Body of pancreas (tissue), 4 donors: ENCODE measurements around the gene SERPINA4. TPM values are rescaled to one million over a fixed set of nuclear protein-coding genes. Genes with fewer than 3 reads are reported as not detected.
A peak's percentile ranks its signal among the peaks of the same experiment; 100 is the strongest.

Source experiments
- ATAC-seq: fragments of 150-250 bp; one replicate; pipeline ENCODE4 v1.9.1; 2016
- DNase-seq, 4 donors: peaks; one replicate each; pipeline ENCODE4 v3.0.0-alpha.2; 2019
- H3K27ac ChIP-seq, 4 donors: fragments of 200-600 bp; sonication (generic); 1 replicate in 3 of 4; 2 replicates in 1 of 4; pipeline versions ENCODE4 v1.5.1 to v1.6.1; 2016 to 2019; ENCODE audit warnings: mild to moderate bottlenecking in 1 of 4, mixed read lengths in 1 of 4, moderate library complexity in 1 of 4
- H3K27me3 ChIP-seq, 2 donors: fragments of 200-600 bp; sonication (generic); one replicate each; pipeline ENCODE4 v1.6.0; 2016; ENCODE audit warnings: mild to moderate bottlenecking in 1 of 2
- H3K36me3 ChIP-seq, 2 donors: fragments of 200-600 bp; sonication (generic); replicated peaks in 1 of 2; 2 replicates each; pipeline ENCODE4 v1.5.1; 2016; ENCODE audit warnings: low read depth in 2 of 2; ENCODE audit not compliant: insufficient read depth in 1 of 2
- H3K4me1 ChIP-seq: fragments of 200-600 bp; sonication (generic); one replicate; pipeline ENCODE4 v1.6.0; 2016
- H3K4me3 ChIP-seq, 2 donors: fragments of 200-600 bp; sonication (generic); 1 replicate in 1 of 2; 2 replicates in 1 of 2; pipeline ENCODE4 v1.5.1; 2016 to 2019
- H3K9me3 ChIP-seq, 3 donors: fragments of 200-600 bp; sonication (generic); 1 replicate in 2 of 3; 2 replicates in 1 of 3; pipeline ENCODE4 v1.5.1; 2016
- POLR2A ChIP-seq, 3 donors: fragments of 450-650 bp; IDR thresholded peaks; one replicate each; pipeline ENCODE4 v1.6.1; 2016; ENCODE audit warnings: antibody characterized with exemption in 3 of 3, mild to moderate bottlenecking in 2 of 3
- WGBS, 2 donors: methylation state at CpG; one replicate each; pipeline ENCODE4 v1.1.5; 2017; 5-methylcytosine and 5-hydroxymethylcytosine counted together
- intact Hi-C: fragments of 100-400 bp; cut with DNase I; formaldehyde crosslinking; loops from one replicate; pipeline ENCODE4 v1.15.1; 2023
- total RNA-seq, 2 donors: library from RNA; depleted of rRNA; stranded (reverse); fragments of >200 nt; gene quantifications; one replicate each; pipeline ENCODE4 v1.1.0, GENCODE V29; 2016
- TF ChIP-seq, protein P1 (sequence below), 7 experiments: fragments of 450-650 bp in 4 of 7; fragments of 200-600 bp in 3 of 7; sonication (generic) in 3 of 7; IDR thresholded peaks; one replicate each; pipeline ENCODE4 v1.5.1; 2016 to 2019; ENCODE audit warnings: antibody characterized with exemption in 7 of 7

Gene SERPINA4
- total RNA-seq, 2 donors from 2014 or later = 42.8 to 57.6 TPM

DNA sequence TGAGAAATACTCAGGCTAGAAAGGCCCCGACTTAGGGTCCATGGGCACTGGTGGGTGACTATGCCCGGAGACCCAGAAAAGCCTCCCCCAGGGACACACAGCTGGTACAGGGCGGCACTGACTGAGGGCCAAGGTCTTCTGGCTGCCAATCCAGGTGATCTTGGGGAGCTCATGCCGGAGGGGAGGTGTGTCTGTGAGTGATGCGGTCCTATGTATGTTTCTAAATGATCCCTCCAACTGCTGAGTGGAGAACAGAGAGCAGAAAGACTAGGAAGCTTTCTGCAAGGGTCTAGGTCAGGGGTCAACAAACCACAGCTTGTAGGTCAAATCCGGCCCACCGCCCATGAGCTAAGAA, 391 bp downstream of the SERPINA4 start:
- H3K27ac ChIP-seq = peak overlapping the region; percentile 63 to 92 (median 86)
- TF ChIP-seq POLR2A (IDR thresholded peaks at IDR 0.05) = peak in 1 of 3 donors; percentile 36
- TF ChIP-seq, protein P1, sequence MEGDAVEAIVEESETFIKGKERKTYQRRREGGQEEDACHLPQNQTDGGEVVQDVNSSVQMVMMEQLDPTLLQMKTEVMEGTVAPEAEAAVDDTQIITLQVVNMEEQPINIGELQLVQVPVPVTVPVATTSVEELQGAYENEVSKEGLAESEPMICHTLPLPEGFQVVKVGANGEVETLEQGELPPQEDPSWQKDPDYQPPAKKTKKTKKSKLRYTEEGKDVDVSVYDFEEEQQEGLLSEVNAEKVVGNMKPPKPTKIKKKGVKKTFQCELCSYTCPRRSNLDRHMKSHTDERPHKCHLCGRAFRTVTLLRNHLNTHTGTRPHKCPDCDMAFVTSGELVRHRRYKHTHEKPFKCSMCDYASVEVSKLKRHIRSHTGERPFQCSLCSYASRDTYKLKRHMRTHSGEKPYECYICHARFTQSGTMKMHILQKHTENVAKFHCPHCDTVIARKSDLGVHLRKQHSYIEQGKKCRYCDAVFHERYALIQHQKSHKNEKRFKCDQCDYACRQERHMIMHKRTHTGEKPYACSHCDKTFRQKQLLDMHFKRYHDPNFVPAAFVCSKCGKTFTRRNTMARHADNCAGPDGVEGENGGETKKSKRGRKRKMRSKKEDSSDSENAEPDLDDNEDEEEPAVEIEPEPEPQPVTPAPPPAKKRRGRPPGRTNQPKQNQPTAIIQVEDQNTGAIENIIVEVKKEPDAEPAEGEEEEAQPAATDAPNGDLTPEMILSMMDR (IDR thresholded peaks at IDR 0.05) = no peak

DNA sequence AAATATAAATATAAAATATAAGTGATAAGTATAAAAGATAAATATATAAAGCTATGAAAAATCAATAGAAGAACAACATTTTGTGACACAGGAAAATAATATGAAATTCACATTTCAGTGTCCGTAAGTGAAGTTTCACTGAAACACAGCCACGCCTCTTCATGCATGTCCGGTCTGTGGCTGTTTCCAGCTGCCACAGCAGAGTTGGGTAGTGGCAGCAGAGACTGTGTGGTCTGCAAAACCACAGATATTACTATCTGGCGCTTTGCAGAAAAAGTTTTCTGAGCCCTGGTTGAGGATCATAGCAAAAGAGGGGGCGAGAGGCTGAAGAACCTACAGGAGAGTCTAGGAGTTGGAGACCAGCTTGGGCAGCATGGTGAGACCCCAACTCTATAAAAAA, 780 bp downstream of the SERPINA4 start:
- Histone ChIP-seq H3K27ac (peak overlapping the region; percentile 58 to 92 (median 86)), H3K9me3 (no peaks in the 10 kb centered on the region), H3K27me3 (no peaks in the 10 kb centered on the region), H3K4me1 (peaks cover 56% of the 10 kb centered on the region), H3K36me3 (peaks cover 0 to 1% of the 10 kb centered on the region in 2 donors), H3K4me3 (peak overlapping the region; percentile 25 to 48)
- TF ChIP-seq, protein P1 (IDR thresholded peaks at IDR 0.05) = no peak
- no peak for TF ChIP-seq POLR2A (IDR thresholded peaks at IDR 0.05)
- ATAC-seq (no peak), DNase-seq (peak in 1 of 4 donors; percentile 34)
- 46 to 60% methylated on average over 5 of the region's 5 CpGs for WGBS, 2 donors
- intact Hi-C loops = loop anchor here (10.0 kb wide), 1 partner anchor 53 kb away; the partner anchor contains the start of gene SERPINA3

More for the DNA sequence above, 391 bp downstream of the SERPINA4 start:
- no peaks in the 10 kb centered on the region for H3K9me3 ChIP-seq
- peaks cover 56% of the 10 kb centered on the region for H3K4me1 ChIP-seq
- H3K4me3 ChIP-seq = peak overlapping the region; percentile 25 to 48
- WGBS, 2 donors = 27 to 41% methylated on average over 6 to 7 of the region's 7 CpGs
- intact Hi-C loops = loop anchor here (10.0 kb wide), 1 partner anchor 53 kb away; the partner anchor contains the start of gene SERPINA3
- ATAC-seq = peak; percentile 49
- peak in 2 of 4 donors; percentile 18 to 43 for DNase-seq
- peaks cover 0 to 1% of the 10 kb centered on the region in 2 donors for H3K36me3 ChIP-seq
- H3K27me3 ChIP-seq = no peaks in the 10 kb centered on the region

DNA sequence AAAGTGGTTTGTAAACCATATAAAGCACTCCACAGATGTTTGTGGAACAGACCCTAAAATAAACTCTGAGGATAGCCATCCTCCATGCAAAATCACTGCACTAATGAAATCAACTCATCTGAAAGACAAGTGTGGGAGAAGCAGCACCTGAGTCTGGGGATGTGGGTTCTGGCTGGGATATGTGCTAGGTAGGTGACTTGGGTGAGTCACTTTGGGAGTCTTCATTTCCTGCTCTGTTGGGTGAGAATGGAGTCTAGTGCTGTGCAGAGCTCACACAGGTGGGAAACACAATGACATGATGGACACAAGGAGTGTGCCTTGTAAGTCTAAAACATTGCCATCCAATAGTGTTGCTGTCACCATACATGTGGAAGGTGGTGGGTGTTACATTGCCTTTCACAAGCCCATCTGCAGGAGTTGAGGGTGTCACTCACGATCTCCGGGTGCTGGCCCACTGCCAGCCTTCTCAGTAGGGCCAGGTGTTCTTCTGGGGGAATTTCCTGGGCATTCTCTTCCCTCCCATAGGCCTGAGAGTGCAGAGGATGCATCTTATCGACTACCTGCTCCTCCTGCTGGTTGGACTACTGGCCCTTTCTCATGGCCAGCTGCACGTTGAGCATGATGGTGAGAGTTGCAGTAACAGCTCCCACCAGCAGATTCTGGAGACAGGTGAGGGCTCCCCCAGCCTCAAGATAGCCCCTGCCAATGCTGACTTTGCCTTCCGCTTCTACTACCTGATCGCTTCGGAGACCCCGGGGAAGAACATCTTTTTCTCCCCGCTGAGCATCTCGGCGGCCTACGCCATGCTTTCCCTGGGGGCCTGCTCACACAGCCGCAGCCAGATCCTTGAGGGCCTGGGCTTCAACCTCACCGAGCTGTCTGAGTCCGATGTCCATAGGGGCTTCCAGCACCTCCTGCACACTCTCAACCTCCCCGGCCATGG, 2.0 kb downstream of the SERPINA4 start:
- intact Hi-C loops = loop anchor here (10.0 kb wide), 1 partner anchor 52 kb away; the partner anchor contains the start of gene SERPINA3
- H3K9me3 ChIP-seq = no peaks in the 10 kb centered on the region
- no peaks in the 10 kb centered on the region for H3K27me3 ChIP-seq
- peak; percentile 63 for ATAC-seq
- TF ChIP-seq POLR2A (IDR thresholded peaks at IDR 0.05) = no peak
- TF ChIP-seq, protein P1 (IDR thresholded peaks at IDR 0.05) = peak in 1 of 7 experiments; percentile 13
- H3K36me3 ChIP-seq = peaks cover 0 to 1% of the 10 kb centered on the region in 2 donors
- H3K27ac ChIP-seq = peak overlapping the region; percentile 57 to 87 (median 71)
- peaks cover 56% of the 10 kb centered on the region for H3K4me1 ChIP-seq
- 79 to 84% methylated on average over 16 of the region's 16 CpGs for WGBS, 2 donors
- DNase-seq = peak; percentile 35 to 62 (median 54)
- no peak overlapping the region for H3K4me3 ChIP-seq

DNA sequence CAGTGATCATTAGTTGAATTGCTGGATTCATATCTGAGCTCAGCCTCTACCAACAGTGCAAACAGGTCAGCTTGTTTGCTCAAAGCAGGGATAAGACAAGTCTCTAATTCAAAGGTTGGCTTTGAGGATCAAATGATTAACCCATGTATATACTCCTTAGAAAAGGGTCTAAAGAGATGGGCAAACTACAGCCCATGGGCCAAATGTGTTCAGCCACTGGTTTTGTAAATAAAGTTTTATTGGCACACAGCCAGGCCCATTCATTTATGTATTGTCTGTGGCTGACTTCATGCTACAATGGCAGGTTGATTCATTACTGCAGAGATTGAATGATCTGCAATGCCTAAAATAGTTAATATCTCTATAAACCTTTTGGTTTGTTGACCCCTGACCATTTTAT, 3.1 kb downstream of the SERPINA4 start:
- Histone ChIP-seq H3K9me3 (no peaks in the 10 kb centered on the region), H3K36me3 (peaks cover 3 to 4% of the 10 kb centered on the region in 2 donors), H3K4me3 (no peak overlapping the region), H3K27me3 (no peaks in the 10 kb centered on the region), H3K27ac (no peak overlapping the region), H3K4me1 (peaks cover 53% of the 10 kb centered on the region)
- DNase-seq (no peak), ATAC-seq (no peak)
- TF ChIP-seq, protein P1 (IDR thresholded peaks at IDR 0.05) = no peak
- TF ChIP-seq POLR2A (IDR thresholded peaks at IDR 0.05) = no peak
- intact Hi-C loops = loop anchor here (10.0 kb wide), 1 partner anchor 50 kb away; the partner anchor contains the start of gene SERPINA3
